Neuronal stem cell (in vitro differentiated cells): ENCODE measurements around the gene FRAS1.

Source experiments
- DNase-seq: peaks from one replicate; pipeline ENCODE4 v3.0.0-alpha.2; 2013; ENCODE audit warnings: low spot score
- H2AFZ ChIP-seq: one replicate; pipeline ENCODE4 v1.6.1; 2013; ENCODE audit warnings: mild to moderate bottlenecking, low read length, inconsistent platforms
- H2AK5ac ChIP-seq: 2 replicates; pipeline ENCODE4 v1.6.1; 2013; ENCODE audit warnings: low read depth, mild to moderate bottlenecking, inconsistent platforms, low read length, moderate library complexity, mixed read lengths
- H2BK120ac ChIP-seq: 2 replicates; pipeline ENCODE4 v1.6.1; 2013; ENCODE audit warnings: low read depth, mild to moderate bottlenecking, inconsistent platforms, low read length, moderate library complexity, mixed read lengths
- H2BK12ac ChIP-seq: one replicate; pipeline ENCODE4 v1.6.1; 2013; ENCODE audit warnings: low read length, inconsistent platforms
- H2BK15ac ChIP-seq: 2 replicates; pipeline ENCODE4 v1.6.1; 2013; ENCODE audit warnings: mild to moderate bottlenecking, low read length, inconsistent platforms, mixed read lengths
- H2BK5ac ChIP-seq: one replicate; pipeline ENCODE4 v1.6.1; 2013; ENCODE audit warnings: inconsistent platforms, mild to moderate bottlenecking, low read length, moderate library complexity
- H3K14ac ChIP-seq: one replicate; pipeline ENCODE4 v1.6.1; 2013; ENCODE audit warnings: low read length, inconsistent platforms
- H3K18ac ChIP-seq: 2 replicates; pipeline ENCODE4 v1.6.1; 2013; ENCODE audit warnings: low read length, inconsistent platforms
- H3K23ac ChIP-seq: 2 replicates; pipeline ENCODE4 v1.6.1; 2013; ENCODE audit warnings: low read depth, mild to moderate bottlenecking, mixed read lengths, low read length, inconsistent platforms; ENCODE audit not compliant: poor library complexity
- H3K27ac ChIP-seq: replicated peaks from 3 replicates; pipeline ENCODE4 v1.5.1; 2013; ENCODE audit warnings: low read length, inconsistent platforms
- H3K27me3 ChIP-seq, 3 experiments: 2 replicates each; pipeline ENCODE4 v1.6.1; 2013; ENCODE audit warnings: low read length in 3 of 3, mild to moderate bottlenecking in 2 of 3, inconsistent platforms in 1 of 3, low read depth in 1 of 3, mixed read lengths in 1 of 3, moderate library complexity in 1 of 3; ENCODE audit not compliant: control insufficient read depth in 3 of 3, insufficient read depth in 3 of 3
- H3K36me3 ChIP-seq, 2 donors: replicated peaks in 1 of 2; 2 replicates each; pipeline ENCODE4 v1.6.1; 2013; ENCODE audit warnings: low read length in 2 of 2; ENCODE audit not compliant: control insufficient read depth in 2 of 2, insufficient read depth in 2 of 2
- H3K4ac ChIP-seq: 2 replicates; pipeline ENCODE4 v1.6.1; 2013; ENCODE audit warnings: inconsistent platforms, mild to moderate bottlenecking, low read length, moderate library complexity
- H3K4me1 ChIP-seq, 2 donors: 1 replicate in 1 of 2; 2 replicates in 1 of 2; pipeline ENCODE4 v1.6.1; 2013; ENCODE audit warnings: low read length in 2 of 2, low read depth in 1 of 2; ENCODE audit not compliant: control insufficient read depth in 2 of 2, insufficient read depth in 1 of 2
- H3K4me2 ChIP-seq: one replicate; pipeline ENCODE4 v1.6.1; 2013; ENCODE audit warnings: mild to moderate bottlenecking, low read length, inconsistent platforms; ENCODE audit not compliant: insufficient read depth, poor library complexity, severe bottlenecking
- H3K4me3 ChIP-seq, 2 donors: 2 replicates each; pipeline ENCODE4 v1.5.1; 2013; ENCODE audit warnings: low read length in 2 of 2, mild to moderate bottlenecking in 2 of 2, inconsistent platforms in 1 of 2, moderate library complexity in 1 of 2
- H3K79me1 ChIP-seq: one replicate; pipeline ENCODE4 v1.6.1; 2013; ENCODE audit warnings: low read depth, mild to moderate bottlenecking, inconsistent platforms, low read length, moderate library complexity
- H3K9ac ChIP-seq: one replicate; pipeline ENCODE4 v1.6.1; 2013; ENCODE audit warnings: mild to moderate bottlenecking, low read depth, low read length, inconsistent platforms; ENCODE audit not compliant: poor library complexity
- H3K9me3 ChIP-seq, 2 donors: replicated peaks in 1 of 2; 2 replicates each; pipeline versions ENCODE3 to v1.6.1; 2013; ENCODE audit warnings: low read length in 2 of 2, mild to moderate bottlenecking in 2 of 2, inconsistent platforms in 1 of 2, low read depth in 1 of 2, mixed read lengths in 1 of 2, moderate library complexity in 1 of 2; ENCODE audit not compliant: control insufficient read depth in 2 of 2, insufficient read depth in 1 of 2
- H4K8ac ChIP-seq: one replicate; pipeline ENCODE4 v1.6.1; 2013; ENCODE audit warnings: low read depth, mild to moderate bottlenecking, inconsistent platforms, low read length, moderate library complexity
- H4K91ac ChIP-seq: one replicate; pipeline ENCODE4 v1.6.1; 2013; ENCODE audit warnings: low read length, low read depth, mild to moderate bottlenecking, inconsistent platforms; ENCODE audit not compliant: poor library complexity
- WGBS, 2 donors: extraction: QIAGEN DNeasy Blood & Tissue Kit; methylation state at CpG; one replicate each; pipeline ENCODE4 v1.1.7; 2013; ENCODE audit warnings: missing lambda C conversion rate in 2 of 2, mixed read lengths in 1 of 2; ENCODE audit not compliant: insufficient read length in 2 of 2, insufficient replicate concordance in 1 of 2; ENCODE audit errors: extremely low coverage in 2 of 2; 5-methylcytosine and 5-hydroxymethylcytosine counted together

The FRAS1 gene

GRCh38 chr4:78410225-78410624 is 353.1 kb downstream of the FRAS1 start:
- no peak overlapping the region for H3K4me3 ChIP-seq
- H2AK5ac ChIP-seq = no peak overlapping the region
- H3K36me3 ChIP-seq = peaks cover 0 to 8% of the 10 kb centered on the region in 2 donors
- H4K8ac ChIP-seq = no peak overlapping the region
- no peak overlapping the region for H2BK12ac ChIP-seq
- H2BK15ac ChIP-seq = no peak overlapping the region
- H3K9me3 ChIP-seq = no peaks in the 10 kb centered on the region
- no peak for DNase-seq
- no peak overlapping the region for H3K4ac ChIP-seq
- no peak overlapping the region for H2AFZ ChIP-seq
- H3K23ac ChIP-seq = no peak overlapping the region
- no peak overlapping the region for H2BK120ac ChIP-seq
- no peaks in the 10 kb centered on the region for H3K27me3 ChIP-seq
- H3K4me2 ChIP-seq = no peak overlapping the region
- H3K9ac ChIP-seq = no peak overlapping the region
- no peak overlapping the region for H2BK5ac ChIP-seq
- H3K4me1 ChIP-seq = no peaks in the 10 kb centered on the region
- no peak overlapping the region for H4K91ac ChIP-seq
- no peak overlapping the region for H3K18ac ChIP-seq
- H3K14ac ChIP-seq = no peak overlapping the region
- no peak overlapping the region for H3K27ac ChIP-seq
- no peaks in the 10 kb centered on the region for H3K79me1 ChIP-seq

GRCh38 chr4:78410676-78411075 is 353.6 kb downstream of the FRAS1 start:
- Histone ChIP-seq H3K4me1 (no peaks in the 10 kb centered on the region), H3K9ac (no peak overlapping the region), H3K4ac (no peak overlapping the region), H2BK120ac (no peak overlapping the region), H2BK12ac (no peak overlapping the region), H4K8ac (no peak overlapping the region), H3K79me1 (no peaks in the 10 kb centered on the region), H3K18ac (no peak overlapping the region), H3K27me3 (no peaks in the 10 kb centered on the region), H3K9me3 (no peaks in the 10 kb centered on the region), H3K4me2 (no peak overlapping the region), H2AK5ac (no peak overlapping the region), H4K91ac (no peak overlapping the region), H3K23ac (no peak overlapping the region), H3K14ac (no peak overlapping the region), H2BK5ac (no peak overlapping the region), H2AFZ (no peak overlapping the region), H3K4me3 (no peak overlapping the region), H3K36me3 (peaks cover 0 to 8% of the 10 kb centered on the region in 2 donors), H3K27ac (no peak overlapping the region), H2BK15ac (no peak overlapping the region)
- DNase-seq = no peak
- no CpG with 5 or more reads among the region's 1 CpG for WGBS, 2 donors

- no peaks in the 10 kb centered on the region for H3K27me3 ChIP-seq
- no peak overlapping the region for H2AK5ac ChIP-seq
- no peak overlapping the region for H2BK5ac ChIP-seq
- H3K4me2 ChIP-seq = no peak overlapping the region
- no peak overlapping the region for H3K27ac ChIP-seq
- no peak overlapping the region for H3K14ac ChIP-seq
- H3K36me3 ChIP-seq = peaks cover 0 to 6% of the 10 kb centered on the region in 2 donors
- no peak for DNase-seq
- no peak overlapping the region for H3K18ac ChIP-seq
- H4K8ac ChIP-seq = no peak overlapping the region
- H3K9ac ChIP-seq = no peak overlapping the region
- H2BK15ac ChIP-seq = no peak overlapping the region
- no peak overlapping the region for H4K91ac ChIP-seq
- H2BK12ac ChIP-seq = no peak overlapping the region
- H2AFZ ChIP-seq = no peak overlapping the region
- peaks cover 13 to 15% of the 10 kb centered on the region in 2 donors for H3K4me1 ChIP-seq
- H3K4me3 ChIP-seq = no peak overlapping the region
- H2BK120ac ChIP-seq = no peak overlapping the region
- H3K4ac ChIP-seq = no peak overlapping the region
- WGBS, 2 donors = no CpG with 5 or more reads among the region's 6 CpGs
- H3K9me3 ChIP-seq = no peaks in the 10 kb centered on the region
- H3K23ac ChIP-seq = no peak overlapping the region
- no peaks in the 10 kb centered on the region for H3K79me1 ChIP-seq
These were observed 357.0 kb downstream of the FRAS1 start for GRCh38 chr4:78414116-78414515.

- Histone ChIP-seq H3K4me3 (no peak overlapping the region), H3K27ac (peak overlapping the region; percentile 38), H3K14ac (no peak overlapping the region), H2BK120ac (no peak overlapping the region), H3K23ac (no peak overlapping the region), H2BK12ac (no peak overlapping the region), H2BK5ac (no peak overlapping the region), H2AFZ (peak overlapping the region; percentile 32), H3K79me1 (no peaks in the 10 kb centered on the region), H4K91ac (no peak overlapping the region), H2AK5ac (no peak overlapping the region), H3K27me3 (no peaks in the 10 kb centered on the region), H3K9ac (no peak overlapping the region), H2BK15ac (no peak overlapping the region), H3K9me3 (no peaks in the 10 kb centered on the region), H4K8ac (no peak overlapping the region), H3K4me2 (no peak overlapping the region), H3K36me3 (peaks cover 0 to 11% of the 10 kb centered on the region in 2 donors), H3K18ac (no peak overlapping the region), H3K4ac (no peak overlapping the region), H3K4me1 (peaks cover 13 to 16% of the 10 kb centered on the region in 2 donors)
- WGBS, 2 donors = no CpG with 5 or more reads among the region's 2 CpGs
- DNase-seq = no peak
These were observed 360.5 kb downstream of the FRAS1 start for GRCh38 chr4:78417603-78418002.
